OCI-LY7 (cell line): Measurements from ENCODE around the gene DNAJC18. TPM values are rescaled to one million over a fixed set of nuclear protein-coding genes. Genes with fewer than 3 reads are reported as not detected.

Experiments
- BruUV-seq: library from RNA; stranded (reverse); fragments of 400-500 nt; replicated peaks from 2 replicates; lab custom pipeline; 2021; lab: Mats Ljungman, UMichigan
- CTCF ChIA-PET: fragments of 300-600 bp; sonication (Branson Sonifier 250); formaldehyde crosslinking; loops from one replicate; lab custom pipeline; 2022; ENCODE audit warnings: antibody characterized with exemption; ENCODE audit not compliant: unreplicated experiment; lab: Charles Lee
- POLR2A ChIA-PET: fragments of 300-600 bp; sonication (Branson Sonifier 250); formaldehyde crosslinking; loops from one replicate; lab custom pipeline; 2022; ENCODE audit warnings: antibody characterized with exemption; lab: Charles Lee
- DNase-seq: peaks from one replicate; pipeline ENCODE4 v3.0.0-alpha.2; 2015; ENCODE audit warnings: low spot score
- H2AFZ ChIP-seq: fragments of 200-600 bp; sonication (generic), shearing (Covaris generic); 2 replicates; pipeline ENCODE4 v1.6.1; 2014; ENCODE audit warnings: mild to moderate bottlenecking, antibody characterized with exemption, low read length, moderate library complexity
- H3K27ac ChIP-seq: fragments of 200-600 bp; sonication (generic); 2 replicates; pipeline ENCODE4 v1.5.1; 2014; ENCODE audit warnings: mixed run types, low read depth, mild to moderate bottlenecking, moderate library complexity, low read length, inconsistent platforms; ENCODE audit not compliant: poor library complexity, severe bottlenecking
- H3K36me3 ChIP-seq: fragments of 200-600 bp; sonication (generic); 2 replicates; pipeline ENCODE4 v1.6.1; 2014; ENCODE audit warnings: mild to moderate bottlenecking, antibody characterized with exemption, low read length, moderate library complexity, mixed read lengths; ENCODE audit not compliant: insufficient read depth
- H3K4me1 ChIP-seq: fragments of 200-600 bp; sonication (generic); 2 replicates; pipeline ENCODE4 v1.5.1; 2014; ENCODE audit warnings: mild to moderate bottlenecking, low read length; ENCODE audit not compliant: insufficient read depth, poor library complexity, severe bottlenecking
- H3K4me2 ChIP-seq: fragments of 200-600 bp; sonication (generic); 2 replicates; pipeline ENCODE4 v1.6.1; 2014; ENCODE audit warnings: mild to moderate bottlenecking, low read length
- H3K4me3 ChIP-seq: fragments of 200-600 bp; sonication (generic); 2 replicates; pipeline ENCODE4 v1.5.1; 2014; ENCODE audit warnings: mild to moderate bottlenecking, low read depth, low read length; ENCODE audit not compliant: poor library complexity, severe bottlenecking
- H3K79me2 ChIP-seq: fragments of 200-600 bp; sonication (generic); 2 replicates; pipeline ENCODE4 v1.6.1; 2016; ENCODE audit warnings: low read depth, mild to moderate bottlenecking, low read length, moderate library complexity, mixed read lengths; ENCODE audit not compliant: insufficient read depth
- H3K9me2 ChIP-seq: fragments of 200-600 bp; sonication (generic); 2 replicates; pipeline ENCODE4 v1.6.1; 2016; ENCODE audit warnings: mild to moderate bottlenecking, low read length, mixed read lengths; ENCODE audit not compliant: insufficient read depth
- H3K9me3 ChIP-seq: fragments of 200-600 bp; sonication (generic); 2 replicates; pipeline ENCODE4 v1.6.1; 2014; ENCODE audit warnings: mild to moderate bottlenecking, mixed run types, low read length, mixed read lengths
- H4K20me1 ChIP-seq: fragments of 200-600 bp; sonication (generic); 2 replicates; pipeline ENCODE4 v1.6.1; 2014; ENCODE audit warnings: mild to moderate bottlenecking, antibody characterized with exemption, low read length, moderate library complexity, mixed read lengths; ENCODE audit not compliant: insufficient read depth
- EZH2phosphoT487 ChIP-seq: fragments of 200-600 bp; sonication (generic); IDR thresholded peaks from 2 replicates; pipeline ENCODE4 v1.6.1; 2018; ENCODE audit warnings: low read depth, borderline replicate concordance, mild to moderate bottlenecking, mixed run types, antibody characterized with exemption, low read length, moderate library complexity, mixed read lengths
- intact Hi-C: fragments of 100-400 bp; cut with micrococcal nuclease; formaldehyde crosslinking; loops from one replicate; pipeline ENCODE4 v1.10.0; 2022; ENCODE audit not compliant: unreplicated experiment
- total RNA-seq, 2 experiments: library from RNA; depleted of rRNA in 1 of 2; stranded (reverse); fragments of >200 nt in 1 of 2; shearing (Covaris generic) in 1 of 2; gene quantifications; 2 replicates each; pipeline ENCODE4 v1.2.3, GENCODE V29; 2014 to 2022
- TF ChIP-seq, protein P1 (sequence below): fragments of 200-600 bp; sonication (generic); conservative IDR thresholded peaks from 2 replicates; pipeline ENCODE4 v1.5.1; 2014; ENCODE audit warnings: mild to moderate bottlenecking, antibody characterized with exemption, low read length, moderate library complexity, mixed read lengths

The DNAJC18 gene
- total RNA-seq, 2 experiments from 2014 or later = 1.2 to 12.6 TPM

DNA sequence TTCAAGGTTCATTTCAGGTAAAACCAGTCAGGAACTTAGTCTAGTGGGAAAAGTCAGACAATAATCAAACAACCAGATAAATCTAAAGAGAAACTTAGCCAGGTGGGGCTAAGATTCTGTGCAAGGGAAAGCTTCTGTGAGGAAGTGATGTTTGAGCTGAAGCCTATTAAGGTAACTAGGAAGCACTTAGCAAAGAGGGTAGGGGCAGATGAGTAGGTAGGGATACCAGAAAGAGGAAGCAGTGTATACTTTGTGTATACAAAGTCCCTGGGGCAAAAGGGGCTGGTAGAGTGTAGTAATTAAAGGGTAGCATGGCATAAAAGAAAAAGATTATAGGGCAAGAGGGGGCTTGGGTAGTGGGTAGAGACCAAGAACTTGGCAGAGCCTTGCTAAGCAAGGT, 31.8 kb downstream of the DNAJC18 start:
- no peaks in the 10 kb centered on the region for H3K9me3 ChIP-seq
- H3K4me1 ChIP-seq = peaks cover 43% of the 10 kb centered on the region
- H3K9me2 ChIP-seq = no peaks in the 10 kb centered on the region
- POLR2A ChIA-PET = interaction anchor here (0.6 to 1.3 kb wide), 5 partner anchors 12 to 213 kb away, joined by 3 to 7 read pairs (median 3); partner anchors contain the start of genes DNAJC18 and PROB1
- peak overlapping the region; percentile 68 for H3K27ac ChIP-seq
- no peaks in the 10 kb centered on the region for H4K20me1 ChIP-seq
- intact Hi-C loops = loop anchor here (10.0 kb wide), 1 partner anchor 213 kb away; the partner anchor contains the start of gene SIL1
- no TSS peak for BruUV-seq
- peak overlapping the region; percentile 6 for H3K4me3 ChIP-seq
- no peaks in the 10 kb centered on the region for H3K79me2 ChIP-seq
- no peaks in the 10 kb centered on the region for H3K36me3 ChIP-seq
- CTCF ChIA-PET = no interaction called here
- peak overlapping the region; percentile 64 for H3K4me2 ChIP-seq
- DNase-seq = peak; percentile 82
- TF ChIP-seq EZH2phosphoT487 = no peak
- TF ChIP-seq, protein P1, sequence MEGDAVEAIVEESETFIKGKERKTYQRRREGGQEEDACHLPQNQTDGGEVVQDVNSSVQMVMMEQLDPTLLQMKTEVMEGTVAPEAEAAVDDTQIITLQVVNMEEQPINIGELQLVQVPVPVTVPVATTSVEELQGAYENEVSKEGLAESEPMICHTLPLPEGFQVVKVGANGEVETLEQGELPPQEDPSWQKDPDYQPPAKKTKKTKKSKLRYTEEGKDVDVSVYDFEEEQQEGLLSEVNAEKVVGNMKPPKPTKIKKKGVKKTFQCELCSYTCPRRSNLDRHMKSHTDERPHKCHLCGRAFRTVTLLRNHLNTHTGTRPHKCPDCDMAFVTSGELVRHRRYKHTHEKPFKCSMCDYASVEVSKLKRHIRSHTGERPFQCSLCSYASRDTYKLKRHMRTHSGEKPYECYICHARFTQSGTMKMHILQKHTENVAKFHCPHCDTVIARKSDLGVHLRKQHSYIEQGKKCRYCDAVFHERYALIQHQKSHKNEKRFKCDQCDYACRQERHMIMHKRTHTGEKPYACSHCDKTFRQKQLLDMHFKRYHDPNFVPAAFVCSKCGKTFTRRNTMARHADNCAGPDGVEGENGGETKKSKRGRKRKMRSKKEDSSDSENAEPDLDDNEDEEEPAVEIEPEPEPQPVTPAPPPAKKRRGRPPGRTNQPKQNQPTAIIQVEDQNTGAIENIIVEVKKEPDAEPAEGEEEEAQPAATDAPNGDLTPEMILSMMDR = no peak
- peak overlapping the region; percentile 89 for H2AFZ ChIP-seq

DNA sequence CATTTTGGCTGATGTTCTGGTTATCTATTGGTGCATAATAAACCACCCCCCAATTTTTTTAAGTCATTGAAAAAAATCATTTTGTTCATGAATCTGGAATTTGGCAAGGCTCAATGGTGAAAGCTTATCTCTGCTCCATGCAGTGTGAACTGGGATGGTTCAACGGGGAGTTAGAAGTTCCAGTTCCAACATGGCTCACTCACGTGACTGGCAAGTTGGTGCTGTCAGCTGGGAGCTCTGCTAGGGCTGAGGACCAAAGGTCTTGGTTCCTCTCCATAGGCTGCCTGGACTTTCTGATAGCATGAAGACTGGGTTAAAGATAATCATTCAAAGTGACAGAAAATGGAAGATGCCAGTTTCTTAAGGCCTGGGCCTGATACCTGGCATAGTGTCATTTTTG, 32.4 kb downstream of the DNAJC18 start:
- Histone ChIP-seq H3K36me3 (no peaks in the 10 kb centered on the region), H3K4me1 (peaks cover 43% of the 10 kb centered on the region), H3K9me3 (no peaks in the 10 kb centered on the region), H3K79me2 (no peaks in the 10 kb centered on the region), H2AFZ (peak overlapping the region; percentile 89; the same call in 1 of the 2 replicates), H4K20me1 (no peaks in the 10 kb centered on the region), H3K9me2 (no peaks in the 10 kb centered on the region), H3K4me3 (peak overlapping the region; percentile 6), H3K27ac (peak overlapping the region; percentile 68), H3K4me2 (peak overlapping the region; percentile 64)
- CTCF ChIA-PET = no interaction called here
- no peak for TF ChIP-seq EZH2phosphoT487
- TF ChIP-seq, protein P1 = no peak
- POLR2A ChIA-PET = interaction anchor here (0.6 to 1.3 kb wide), 7 partner anchors 11 to 241 kb away, joined by 3 to 7 read pairs (median 3); partner anchors contain the start of genes DNAJC18 and PROB1
- BruUV-seq = no TSS peak
- intact Hi-C loops = loop anchor here (10.0 kb wide), 1 partner anchor 212 kb away; the partner anchor contains the start of gene SIL1
- no peak for DNase-seq

DNA sequence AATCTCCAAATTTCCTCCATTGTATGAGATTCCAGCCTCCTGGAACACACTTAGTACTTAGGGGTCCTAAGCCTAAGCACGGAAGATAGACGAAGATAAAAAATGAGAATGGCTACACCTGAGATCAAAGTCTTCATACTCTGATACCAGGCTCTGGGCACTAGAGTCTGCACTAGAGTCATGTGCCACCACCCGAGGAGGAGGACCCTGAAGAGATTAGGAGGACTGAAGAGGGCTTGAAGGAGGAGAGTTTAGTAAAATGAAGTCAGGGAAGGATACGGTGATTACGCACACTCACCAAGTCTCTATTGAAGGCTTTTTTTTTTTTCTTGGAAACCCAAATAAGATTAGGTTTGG, 34.9 kb downstream of the DNAJC18 start:
- ChIA-PET POLR2A (interaction anchor here (0.6 to 1.0 kb wide), 3 partner anchors 11 to 111 kb away, joined by 3 to 4 read pairs (median 4); no protein-coding TSS in a partner anchor), CTCF (interaction anchor here (3.1 kb wide), 1 partner anchor 13 kb away, joined by 12 read pairs; no protein-coding TSS in a partner anchor)
- intact Hi-C loops = loop anchor here (10.0 kb wide), 1 partner anchor 210 kb away; the partner anchor contains the start of gene SIL1
- Histone ChIP-seq H4K20me1 (no peaks in the 10 kb centered on the region), H2AFZ (peak overlapping the region; percentile 75), H3K9me3 (no peaks in the 10 kb centered on the region), H3K4me2 (peak overlapping the region; percentile 98), H3K4me3 (peak overlapping the region; percentile 71), H3K4me1 (peaks cover 43% of the 10 kb centered on the region), H3K36me3 (peaks cover 6% of the 10 kb centered on the region; the same call in 1 of the 2 replicates), H3K9me2 (no peaks in the 10 kb centered on the region), H3K79me2 (no peaks in the 10 kb centered on the region), H3K27ac (peak overlapping the region; percentile 83)
- peak; percentile 44 for DNase-seq
- TF ChIP-seq, protein P1 = 0 out of 2 replicates have a peak, but pooled peaks have one; percentile 21
- no peak for TF ChIP-seq EZH2phosphoT487
- no TSS peak for BruUV-seq
